HG03196 (cell line): ENCODE measurements around the gene GLT8D1.
"Not testable (repeated sequence)": the region's sequence is repeated elsewhere in the genome, so short reads cannot be mapped to it uniquely, and the experiment has no call there.

ENCODE experiments used
- ATAC-seq: cut with Tn5 transposase; IDR thresholded peaks from one replicate; pipeline ENCODE4 v1.9.1; 2021; ENCODE audit not compliant: unreplicated experiment

Gene GLT8D1

GRCh38 chr3:52705688-52706686, at the start of gene GLT8D1, which contains the start of gene SPCS1:
Gene GLT8D1 (minus strand): TSS chr3:52705791. CDS start chr3:52700460, 5,331 bp downstream.
Gene SPCS1 (plus strand): TSS chr3:52706106. CDS start chr3:52706247, 141 bp downstream.
- peak; percentile 76 for ATAC-seq

- no peak for ATAC-seq
Measured at GRCh38 chr3:52754373-52754772, 48.8 kb upstream of the GLT8D1 start.

- ATAC-seq = no peak
Measured at GRCh38 chr3:52752045-52752660, 46.6 kb upstream of the GLT8D1 start.

- ATAC-seq = no peak
Measured at GRCh38 chr3:52743721-52744120, 38.1 kb upstream of the GLT8D1 start.

GRCh38 chr3:52743152-52743551, 37.6 kb upstream of the GLT8D1 start:
- ATAC-seq = no peak

GRCh38 chr3:52742418-52743041, 36.9 kb upstream of the GLT8D1 start:
- ATAC-seq = no peak

GRCh38 chr3:52739730-52740129, 34.1 kb upstream of the GLT8D1 start:
- no peak for ATAC-seq

GRCh38 chr3:52733256-52733891, 27.8 kb upstream of the GLT8D1 start:
- ATAC-seq = no peak

- ATAC-seq = no peak
Measured at GRCh38 chr3:52731590-52731989, 26.0 kb upstream of the GLT8D1 start.

GRCh38 chr3:52730681-52731080, 25.1 kb upstream of the GLT8D1 start:
- no peak for ATAC-seq

GRCh38 chr3:52728753-52729152, 23.2 kb upstream of the GLT8D1 start:
- not testable (repeated sequence) for ATAC-seq

GRCh38 chr3:52724511-52724910, 18.9 kb upstream of the GLT8D1 start:
- ATAC-seq = no peak

GRCh38 chr3:52723935-52724334, 18.3 kb upstream of the GLT8D1 start:
- ATAC-seq = no peak

- no peak for ATAC-seq
Measured at GRCh38 chr3:52722491-52722890, 16.9 kb upstream of the GLT8D1 start.

- no peak for ATAC-seq
Measured at GRCh38 chr3:52721730-52722008, 16.1 kb upstream of the GLT8D1 start.

GRCh38 chr3:52721002-52721729, 15.6 kb upstream of the GLT8D1 start:
- no peak for ATAC-seq

- no peak for ATAC-seq
Measured at GRCh38 chr3:52719618-52720017, 14.0 kb upstream of the GLT8D1 start.

GRCh38 chr3:52715714-52716305, 10.2 kb upstream of the GLT8D1 start:
- no peak for ATAC-seq

GRCh38 chr3:52714335-52715302, 9.0 kb upstream of the GLT8D1 start:
- ATAC-seq = no peak
